Dendritic cell treated with granulocyte-macrophage colony-stimulating factor and Interleukin-4, amounts not matched to agents 40 ng/mL and 50 ng/mL, for 4 days (primary cell): ENCODE results near the gene ECE2.
"Not testable (repeated sequence)": the region's sequence is repeated elsewhere in the genome, so short reads cannot be mapped to it uniquely, and the experiment has no call there.

Experiments
- H3K27ac Mint-ChIP-seq: one replicate; pipeline ENCODE4 v1.8.0; 2022; ENCODE audit warnings: mild to moderate bottlenecking, mixed read lengths
- H3K27me3 Mint-ChIP-seq: one replicate; pipeline ENCODE4 v1.8.0; 2022; ENCODE audit warnings: mild to moderate bottlenecking, mixed read lengths
- H3K36me3 Mint-ChIP-seq: one replicate; pipeline ENCODE4 v1.8.0; 2022; ENCODE audit warnings: low read depth, mixed read lengths
- H3K4me1 Mint-ChIP-seq: one replicate; pipeline ENCODE4 v1.8.0; 2022; ENCODE audit warnings: low read depth, mixed read lengths
- H3K4me3 Mint-ChIP-seq: one replicate; pipeline ENCODE4 v1.8.0; 2022; ENCODE audit warnings: mild to moderate bottlenecking, moderate library complexity, mixed read lengths
- H3K9me3 Mint-ChIP-seq: one replicate; pipeline ENCODE4 v1.8.0; 2022; ENCODE audit warnings: mixed read lengths
- intact Hi-C: fragments of 100-400 bp; cut with micrococcal nuclease; formaldehyde crosslinking; loops from one replicate; pipeline ENCODE4 v1.15.0; 2022

The ECE2 gene

GRCh38 chr3:184336547-184337398 lies 61.0 kb downstream of the ECE2 start:
- Mint-ChIP-seq H3K27ac (peak overlapping the region; percentile 90), H3K4me3 (peak overlapping the region; percentile 82), H3K9me3 (no peaks in the 10 kb centered on the region), H3K4me1 (peaks cover 77% of the 10 kb centered on the region), H3K27me3 (no peaks in the 10 kb centered on the region), H3K36me3 (peaks cover 71% of the 10 kb centered on the region)
- intact Hi-C loops, result no loop called here

GRCh38 chr3:184337399-184337714 lies 61.5 kb downstream of the ECE2 start, which contains the start of gene FAM131A:
Gene FAM131A (plus strand): TSS chr3:184337600. CDS start chr3:184337631, 31 bp downstream.
- H3K4me1 Mint-ChIP-seq, result peaks cover 76% of the 10 kb centered on the region
- H3K27ac Mint-ChIP-seq, result peak within 1 kb of the TSS; percentile 90
- no peaks in the 10 kb centered on the region for H3K9me3 Mint-ChIP-seq
- H3K4me3 Mint-ChIP-seq, result peak within 1 kb of the TSS; percentile 82
- H3K27me3 Mint-ChIP-seq, result no peaks in the 10 kb centered on the region
- H3K36me3 Mint-ChIP-seq, result peaks cover 71% of the 10 kb centered on the region
- intact Hi-C loops, result no loop called here

GRCh38 chr3:184337981-184338380 lies 62.2 kb downstream of the ECE2 start:
- intact Hi-C loops, result no loop called here
- no peaks in the 10 kb centered on the region for H3K27me3 Mint-ChIP-seq
- H3K4me3 Mint-ChIP-seq, result peak overlapping the region; percentile 82
- peaks cover 71% of the 10 kb centered on the region for H3K36me3 Mint-ChIP-seq
- H3K27ac Mint-ChIP-seq, result peak overlapping the region; percentile 90
- H3K9me3 Mint-ChIP-seq, result no peaks in the 10 kb centered on the region
- peaks cover 69% of the 10 kb centered on the region for H3K4me1 Mint-ChIP-seq

- H3K27ac Mint-ChIP-seq, result peak overlapping the region; percentile 90
- no peaks in the 10 kb centered on the region for H3K27me3 Mint-ChIP-seq
- H3K4me1 Mint-ChIP-seq, result peaks cover 64% of the 10 kb centered on the region
- intact Hi-C loops, result no loop called here
- H3K9me3 Mint-ChIP-seq, result no peaks in the 10 kb centered on the region
- peak overlapping the region; percentile 82 for H3K4me3 Mint-ChIP-seq
- peaks cover 71% of the 10 kb centered on the region for H3K36me3 Mint-ChIP-seq
These were observed 62.7 kb downstream of the ECE2 start for GRCh38 chr3:184338511-184338945.

GRCh38 chr3:184339001-184339400 lies 63.2 kb downstream of the ECE2 start:
- H3K4me3 Mint-ChIP-seq, result peak overlapping the region; percentile 35
- peaks cover 59% of the 10 kb centered on the region for H3K4me1 Mint-ChIP-seq
- peaks cover 71% of the 10 kb centered on the region for H3K36me3 Mint-ChIP-seq
- H3K27ac Mint-ChIP-seq, result no peak overlapping the region
- intact Hi-C loops, result no loop called here
- no peaks in the 10 kb centered on the region for H3K27me3 Mint-ChIP-seq
- no peaks in the 10 kb centered on the region for H3K9me3 Mint-ChIP-seq

- H3K4me3 Mint-ChIP-seq, intact Hi-C loops, H3K27ac Mint-ChIP-seq, H3K27me3 Mint-ChIP-seq, H3K9me3 Mint-ChIP-seq: not testable (repeated sequence)
- Mint-ChIP-seq H3K4me1 (peaks cover 57% of the 10 kb centered on the region), H3K36me3 (peaks cover 71% of the 10 kb centered on the region)
These were observed 63.8 kb downstream of the ECE2 start for GRCh38 chr3:184339451-184340135.

GRCh38 chr3:184341925-184342324 lies 66.1 kb downstream of the ECE2 start:
- peaks cover 54% of the 10 kb centered on the region for H3K4me1 Mint-ChIP-seq
- no peak overlapping the region for H3K27ac Mint-ChIP-seq
- H3K4me3 Mint-ChIP-seq, result no peak overlapping the region
- intact Hi-C loops, result no loop called here
- H3K9me3 Mint-ChIP-seq, result no peaks in the 10 kb centered on the region
- H3K36me3 Mint-ChIP-seq, result peaks cover 85% of the 10 kb centered on the region
- no peaks in the 10 kb centered on the region for H3K27me3 Mint-ChIP-seq
